ENCODE measurements around the gene CCDC7.

- TF ChIP-seq, protein P1, sequence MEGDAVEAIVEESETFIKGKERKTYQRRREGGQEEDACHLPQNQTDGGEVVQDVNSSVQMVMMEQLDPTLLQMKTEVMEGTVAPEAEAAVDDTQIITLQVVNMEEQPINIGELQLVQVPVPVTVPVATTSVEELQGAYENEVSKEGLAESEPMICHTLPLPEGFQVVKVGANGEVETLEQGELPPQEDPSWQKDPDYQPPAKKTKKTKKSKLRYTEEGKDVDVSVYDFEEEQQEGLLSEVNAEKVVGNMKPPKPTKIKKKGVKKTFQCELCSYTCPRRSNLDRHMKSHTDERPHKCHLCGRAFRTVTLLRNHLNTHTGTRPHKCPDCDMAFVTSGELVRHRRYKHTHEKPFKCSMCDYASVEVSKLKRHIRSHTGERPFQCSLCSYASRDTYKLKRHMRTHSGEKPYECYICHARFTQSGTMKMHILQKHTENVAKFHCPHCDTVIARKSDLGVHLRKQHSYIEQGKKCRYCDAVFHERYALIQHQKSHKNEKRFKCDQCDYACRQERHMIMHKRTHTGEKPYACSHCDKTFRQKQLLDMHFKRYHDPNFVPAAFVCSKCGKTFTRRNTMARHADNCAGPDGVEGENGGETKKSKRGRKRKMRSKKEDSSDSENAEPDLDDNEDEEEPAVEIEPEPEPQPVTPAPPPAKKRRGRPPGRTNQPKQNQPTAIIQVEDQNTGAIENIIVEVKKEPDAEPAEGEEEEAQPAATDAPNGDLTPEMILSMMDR (IDR thresholded peaks at IDR 0.05), result no peak
- TF ChIP-seq TCF7L2 (IDR thresholded peaks at IDR 0.05; ENCODE audit: low read depth, low read length) (no peak), POLR2AphosphoS5 (IDR thresholded peaks at IDR 0.05; ENCODE audit: low read depth, low read length) (no peak), SIN3A (IDR thresholded peaks at IDR 0.05; ENCODE audit: borderline replicate concordance, insufficient read depth, low read depth, low read length) (no peak)
Observed at GRCh38 chr10:32851301-32851700, 405.4 kb downstream of the CCDC7 start.
